IMR-90 (cell line): ENCODE results near the gene ARHGAP21. TPM values are rescaled to one million over a fixed set of nuclear protein-coding genes. Genes with fewer than 3 reads are reported as not detected.

Source experiments
- ATAC-seq: fragments of 200-7000 bp; cut with Tn5 transposase; 2 replicates; pipeline ENCODE4 v1.9.1; 2020; ENCODE audit warnings: low read depth, mild to moderate bottlenecking, moderate library complexity
- BruUV-seq: library from RNA; stranded (reverse); fragments of 400-500 nt; replicated peaks from 2 replicates; lab custom pipeline; 2021; lab: Mats Ljungman, UMichigan
- CTCF ChIA-PET: fragments of 300-600 bp; formaldehyde crosslinking; extraction: SDS; loops from one replicate; lab custom pipeline; 2021; ENCODE audit warnings: antibody characterized with exemption; lab: Yijun Ruan, JAX
- POLR2A ChIA-PET: fragments of 300-600 bp; sonication (Branson Sonifier 250); formaldehyde crosslinking; loops from one replicate; lab custom pipeline; 2022; ENCODE audit warnings: antibody characterized with exemption; ENCODE audit not compliant: unreplicated experiment; lab: Charles Lee
- DNase-seq: peaks from one replicate; pipeline ENCODE4 v3.0.0; 2013
- H2AFZ ChIP-seq: replicated peaks from 2 replicates; pipeline ENCODE3; 2013; ENCODE audit warnings: low read length, mild to moderate bottlenecking; ENCODE audit not compliant: poor library complexity
- H2AK5ac ChIP-seq: 2 replicates; pipeline ENCODE4 v1.6.1; 2013; ENCODE audit warnings: low read depth, low read length, inconsistent platforms
- H2AK9ac ChIP-seq: replicated peaks from 2 replicates; pipeline ENCODE3; 2013; ENCODE audit warnings: mild to moderate bottlenecking, low read depth, low read length, moderate library complexity; ENCODE audit not compliant: poor library complexity
- H2BK120ac ChIP-seq: 2 replicates; pipeline ENCODE4 v1.6.1; 2013; ENCODE audit warnings: low read depth, low read length, inconsistent platforms
- H2BK15ac ChIP-seq: 3 replicates; pipeline ENCODE4 v1.6.1; 2013; ENCODE audit warnings: low read depth, low read length, inconsistent platforms
- H2BK20ac ChIP-seq: 2 replicates; pipeline ENCODE4 v1.6.1; 2013; ENCODE audit warnings: low read depth, mild to moderate bottlenecking, inconsistent platforms, low read length, moderate library complexity
- H2BK5ac ChIP-seq: 2 replicates; pipeline ENCODE4 v1.6.1; 2013; ENCODE audit warnings: mild to moderate bottlenecking, low read depth, low read length, inconsistent platforms; ENCODE audit not compliant: poor library complexity, severe bottlenecking
- H3K14ac ChIP-seq: replicated peaks from 2 replicates; pipeline ENCODE4 v1.6.1; 2013; ENCODE audit warnings: low read depth, low read length, inconsistent platforms
- H3K18ac ChIP-seq: 2 replicates; pipeline ENCODE4 v1.6.1; 2013; ENCODE audit warnings: low read depth, low read length, control low read depth
- H3K23ac ChIP-seq: 2 replicates; pipeline ENCODE4 v1.6.1; 2013; ENCODE audit warnings: low read depth, low read length, inconsistent platforms
- H3K27ac ChIP-seq: 2 replicates; pipeline ENCODE4 v1.5.1; 2013; ENCODE audit warnings: mild to moderate bottlenecking, control low read depth, low read length; ENCODE audit not compliant: insufficient read depth
- H3K27me3 ChIP-seq: 2 replicates; pipeline ENCODE4 v1.6.1; 2013; ENCODE audit warnings: low read length; ENCODE audit not compliant: control insufficient read depth, insufficient read depth
- H3K36me3 ChIP-seq: 2 replicates; pipeline ENCODE4 v1.6.1; 2013; ENCODE audit warnings: low read length, mixed read lengths; ENCODE audit not compliant: control insufficient read depth, insufficient read depth
- H3K4ac ChIP-seq: 2 replicates; pipeline ENCODE4 v1.6.1; 2013; ENCODE audit warnings: low read depth, low read length, inconsistent platforms
- H3K4me1 ChIP-seq: 2 replicates; pipeline ENCODE4 v1.6.1; 2013; ENCODE audit warnings: low read length, mixed read lengths; ENCODE audit not compliant: control insufficient read depth, insufficient read depth
- H3K4me2 ChIP-seq: 2 replicates; pipeline ENCODE4 v1.6.1; 2013; ENCODE audit warnings: low read depth, mild to moderate bottlenecking, control low read depth, low read length, moderate library complexity
- H3K4me3 ChIP-seq: 2 replicates; pipeline ENCODE4 v1.5.1; 2013; ENCODE audit warnings: low read depth, mild to moderate bottlenecking, control low read depth, low read length, moderate library complexity; ENCODE audit not compliant: insufficient read depth
- H3K56ac ChIP-seq: 2 replicates; pipeline ENCODE4 v1.6.1; 2013; ENCODE audit warnings: low read length, inconsistent platforms; ENCODE audit not compliant: insufficient read depth; ENCODE audit errors: extremely low read depth
- H3K79me1 ChIP-seq, 2 experiments: 2 replicates each; pipeline ENCODE4 v1.6.1; 2013; ENCODE audit warnings: low read length in 2 of 2, inconsistent platforms in 1 of 2, low read depth in 1 of 2
- H3K9ac ChIP-seq: 2 replicates; pipeline ENCODE4 v1.6.1; 2013; ENCODE audit warnings: low read depth, low read length, control low read depth
- H3K9me1 ChIP-seq: 2 replicates; pipeline ENCODE4 v1.6.1; 2013; ENCODE audit warnings: low read length, inconsistent platforms; ENCODE audit not compliant: insufficient read depth
- H3K9me3 ChIP-seq: 2 replicates; pipeline ENCODE4 v1.6.1; 2013; ENCODE audit warnings: low read length; ENCODE audit not compliant: control insufficient read depth, insufficient read depth
- H4K20me1 ChIP-seq: 2 replicates; pipeline ENCODE4 v1.6.1; 2013; ENCODE audit warnings: low read length, inconsistent platforms; ENCODE audit not compliant: insufficient read depth
- H4K5ac ChIP-seq: 2 replicates; pipeline ENCODE4 v1.6.1; 2013; ENCODE audit warnings: mild to moderate bottlenecking, low read depth, low read length, control low read depth
- H4K8ac ChIP-seq, 2 experiments: 2 replicates each; pipeline ENCODE4 v1.6.1; 2013; ENCODE audit warnings: low read depth in 2 of 2, low read length in 2 of 2, control low read depth in 1 of 2, inconsistent platforms in 1 of 2
- H4K91ac ChIP-seq: 2 replicates; pipeline ENCODE4 v1.6.1; 2013; ENCODE audit warnings: low read depth, low read length, inconsistent platforms; ENCODE audit not compliant: insufficient read depth
- BHLHE40 ChIP-seq: fragments of 150-350 bp; IDR thresholded peaks from 2 replicates; pipeline ENCODE4 v1.6.1; 2016; ENCODE audit warnings: mild to moderate bottlenecking, low read depth, low read length
- FOS ChIP-seq: fragments of 150-350 bp; IDR thresholded peaks from 2 replicates; pipeline ENCODE4 v1.6.1; 2016; ENCODE audit warnings: low read depth, low read length
- MAFK ChIP-seq: IDR thresholded peaks from 2 replicates; pipeline ENCODE4 v1.6.1; 2012; ENCODE audit warnings: low read depth, low read length, improper control_type of control experiment
- MAZ ChIP-seq: IDR thresholded peaks from 2 replicates; pipeline ENCODE4 v1.6.1; 2012; ENCODE audit warnings: low read depth, mild to moderate bottlenecking, low read length, improper control_type of control experiment, moderate library complexity, borderline replicate concordance
- MXI1 ChIP-seq: IDR thresholded peaks from 2 replicates; pipeline ENCODE4 v1.6.1; 2012; ENCODE audit warnings: low read depth, mild to moderate bottlenecking, low read length, moderate library complexity, borderline replicate concordance
- NFE2L2 ChIP-seq: fragments of 150-350 bp; IDR thresholded peaks from 2 replicates; pipeline ENCODE4 v1.6.1; 2016; ENCODE audit warnings: low read depth, mild to moderate bottlenecking, low read length
- POLR2A ChIP-seq: IDR thresholded peaks from 2 replicates; pipeline ENCODE4 v1.6.1; 2012; ENCODE audit warnings: mild to moderate bottlenecking, low read depth, low read length
- RAD21 ChIP-seq: IDR thresholded peaks from 2 replicates; pipeline ENCODE4 v1.6.1; 2012; ENCODE audit warnings: low read length, improper control_type of control experiment
- RCOR1 ChIP-seq: IDR thresholded peaks from 2 replicates; pipeline ENCODE4 v1.6.1; 2012; ENCODE audit warnings: mild to moderate bottlenecking, low read length, improper control_type of control experiment; ENCODE audit not compliant: insufficient replicate concordance
- RFX5 ChIP-seq: IDR thresholded peaks from 2 replicates; pipeline ENCODE4 v1.8.0; 2012; ENCODE audit warnings: low read depth, mild to moderate bottlenecking, low read length, moderate library complexity
- SMC3 ChIP-seq: fragments of 150-350 bp; IDR thresholded peaks from 2 replicates; pipeline ENCODE4 v1.6.1; 2016; ENCODE audit warnings: low read depth, mild to moderate bottlenecking, antibody characterized with exemption, low read length, moderate library complexity
- WGBS, 2 experiments: methylation state at CpG; one replicate each; pipeline versions ENCODE4 v1.1.5 to v1.1.7; 2013; ENCODE audit warnings: missing lambda C conversion rate in 2 of 2; ENCODE audit not compliant: insufficient read length in 1 of 2; ENCODE audit errors: extremely low coverage in 2 of 2; 5-methylcytosine and 5-hydroxymethylcytosine counted together
- dilution Hi-C: fragments of 300-500 bp; cut with HindIII; formaldehyde crosslinking; loops from one replicate; pipeline ENCODE4 v1.14.3; 2018; ENCODE audit warnings: low sequenced_read_pairs; ENCODE audit not compliant: unreplicated experiment
- in situ Hi-C: fragments of 300-500 bp; cut with MboI; formaldehyde crosslinking; loops from 3 replicates; pipeline ENCODE4 v1.14.3; 2019; ENCODE audit warnings: low sequenced_read_pairs, inconsistent platforms, mixed read lengths
- intact Hi-C: fragments of 100-400 bp; cut with micrococcal nuclease; formaldehyde crosslinking; loops from 2 replicates; pipeline ENCODE4 v1.10.0; 2022
- polyA plus RNA-seq, 3 experiments: library from polyadenylated mRNA; depleted of rRNA; stranded (reverse); fragments of >200 nt; gene quantifications; 2 replicates each; pipeline ENCODE4 v1.2.3, GENCODE V29; 2012; ENCODE audit warnings: low replicate concordance in 1 of 3
- total RNA-seq: library from RNA; depleted of rRNA; stranded (reverse); fragments of >200 nt; gene quantifications from 2 replicates; pipeline ENCODE4 v1.2.3, GENCODE V29; 2012
- TF ChIP-seq, protein P1 (sequence below): fragments of 150-350 bp; IDR thresholded peaks from 2 replicates; pipeline ENCODE4 v1.6.1; 2017; ENCODE audit warnings: mild to moderate bottlenecking, antibody characterized with exemption, low read length, low read depth

Gene ARHGAP21
- total and polyA plus RNA-seq, 2 of the 4 experiments (the other 2 are of a cell fraction): 43.3 to 94.3 TPM

DNA sequence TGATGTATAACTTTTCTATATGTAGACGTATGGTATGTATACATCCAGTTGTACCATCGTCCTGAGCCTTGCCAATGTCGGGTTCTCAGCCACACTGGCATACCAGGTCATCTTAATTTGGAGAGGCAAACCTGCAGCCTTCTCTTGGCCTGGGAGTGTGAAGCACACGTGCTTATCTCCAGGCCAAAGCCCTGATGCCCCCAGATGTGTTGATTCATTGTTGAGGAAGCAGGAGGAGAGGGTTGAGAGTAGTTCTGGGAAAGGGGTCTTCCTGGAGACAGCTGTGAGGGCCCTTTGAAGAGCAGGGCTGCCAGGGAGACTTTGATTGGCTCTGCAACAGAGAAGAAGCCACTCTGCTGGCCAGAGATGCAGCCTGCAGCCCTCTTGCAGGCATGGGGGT lies 155.6 kb downstream of the ARHGAP21 start:
- no peak overlapping the region for H4K91ac ChIP-seq
- H3K18ac ChIP-seq: no peak overlapping the region
- H3K27ac ChIP-seq: no peak overlapping the region
- H2AK9ac ChIP-seq: no peak overlapping the region
- no peak overlapping the region for H3K56ac ChIP-seq
- WGBS, 2 experiments: no CpG with 5 or more reads among the region's 4 CpGs
- no peak overlapping the region for H3K4me3 ChIP-seq
- in situ Hi-C loops: no loop called here
- no peak overlapping the region for H3K9ac ChIP-seq
- dilution Hi-C loops: no loop called here
- H3K4me2 ChIP-seq: no peak overlapping the region
- H3K36me3 ChIP-seq: no peaks in the 10 kb centered on the region
- CTCF ChIA-PET: no interaction called here
- no peak overlapping the region for H4K5ac ChIP-seq
- H3K9me1 ChIP-seq: no peaks in the 10 kb centered on the region
- H3K79me1 ChIP-seq: no peaks in the 10 kb centered on the region
- no peak overlapping the region for H4K8ac ChIP-seq
- no peaks in the 10 kb centered on the region for H4K20me1 ChIP-seq
- TF ChIP-seq MAZ (no peak), RFX5 (no peak), RCOR1 (no peak), RAD21 (no peak), SMC3 (no peak), BHLHE40 (no peak), NFE2L2 (no peak), MXI1 (no peak), MAFK (no peak), FOS (no peak), POLR2A (no peak)
- TF ChIP-seq, protein P1, sequence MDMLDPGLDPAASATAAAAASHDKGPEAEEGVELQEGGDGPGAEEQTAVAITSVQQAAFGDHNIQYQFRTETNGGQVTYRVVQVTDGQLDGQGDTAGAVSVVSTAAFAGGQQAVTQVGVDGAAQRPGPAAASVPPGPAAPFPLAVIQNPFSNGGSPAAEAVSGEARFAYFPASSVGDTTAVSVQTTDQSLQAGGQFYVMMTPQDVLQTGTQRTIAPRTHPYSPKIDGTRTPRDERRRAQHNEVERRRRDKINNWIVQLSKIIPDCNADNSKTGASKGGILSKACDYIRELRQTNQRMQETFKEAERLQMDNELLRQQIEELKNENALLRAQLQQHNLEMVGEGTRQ: no peak
- no peaks in the 10 kb centered on the region; the same call in none of the 2 replicates for H3K27me3 ChIP-seq
- no peak overlapping the region for H2AK5ac ChIP-seq
- no peak overlapping the region for H2AFZ ChIP-seq
- H2BK5ac ChIP-seq: no peak overlapping the region
- no peaks in the 10 kb centered on the region for H3K4me1 ChIP-seq
- H3K23ac ChIP-seq: no peak overlapping the region
- H2BK15ac ChIP-seq: no peak overlapping the region
- intact Hi-C loops: no loop called here
- no TSS peak for BruUV-seq
- POLR2A ChIA-PET: no interaction called here
- no peak overlapping the region for H3K4ac ChIP-seq
- no peak overlapping the region for H3K14ac ChIP-seq
- H3K9me3 ChIP-seq: no peaks in the 10 kb centered on the region
- DNase-seq: no peak
- no peak for ATAC-seq
- H2BK120ac ChIP-seq: no peak overlapping the region
- H2BK20ac ChIP-seq: no peak overlapping the region
